ENCODE data around the gene PACRG.

Gene PACRG

DNA sequence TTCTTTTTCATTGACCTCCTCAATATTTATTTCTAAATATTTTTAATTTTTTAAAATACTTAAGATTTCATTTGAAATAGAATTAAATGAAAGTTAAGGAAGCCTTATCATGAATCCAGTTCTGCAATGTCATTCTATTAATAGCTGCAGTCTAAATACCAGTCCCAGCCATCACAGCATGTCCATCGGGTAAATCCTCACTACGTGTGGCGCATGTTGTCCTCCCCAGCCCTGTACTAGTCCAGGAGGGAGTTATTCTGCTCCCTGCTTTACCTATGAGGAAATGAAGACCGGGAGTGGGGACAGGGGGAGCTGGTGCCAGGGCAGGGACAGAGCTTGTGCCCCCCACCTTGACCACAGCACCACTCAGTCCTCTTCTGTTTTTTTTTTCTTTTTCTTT is 561.7 kb downstream of the PACRG start:
- TF ChIP-seq, protein P1, sequence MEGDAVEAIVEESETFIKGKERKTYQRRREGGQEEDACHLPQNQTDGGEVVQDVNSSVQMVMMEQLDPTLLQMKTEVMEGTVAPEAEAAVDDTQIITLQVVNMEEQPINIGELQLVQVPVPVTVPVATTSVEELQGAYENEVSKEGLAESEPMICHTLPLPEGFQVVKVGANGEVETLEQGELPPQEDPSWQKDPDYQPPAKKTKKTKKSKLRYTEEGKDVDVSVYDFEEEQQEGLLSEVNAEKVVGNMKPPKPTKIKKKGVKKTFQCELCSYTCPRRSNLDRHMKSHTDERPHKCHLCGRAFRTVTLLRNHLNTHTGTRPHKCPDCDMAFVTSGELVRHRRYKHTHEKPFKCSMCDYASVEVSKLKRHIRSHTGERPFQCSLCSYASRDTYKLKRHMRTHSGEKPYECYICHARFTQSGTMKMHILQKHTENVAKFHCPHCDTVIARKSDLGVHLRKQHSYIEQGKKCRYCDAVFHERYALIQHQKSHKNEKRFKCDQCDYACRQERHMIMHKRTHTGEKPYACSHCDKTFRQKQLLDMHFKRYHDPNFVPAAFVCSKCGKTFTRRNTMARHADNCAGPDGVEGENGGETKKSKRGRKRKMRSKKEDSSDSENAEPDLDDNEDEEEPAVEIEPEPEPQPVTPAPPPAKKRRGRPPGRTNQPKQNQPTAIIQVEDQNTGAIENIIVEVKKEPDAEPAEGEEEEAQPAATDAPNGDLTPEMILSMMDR (IDR thresholded peaks at IDR 0.05): no peak
- Histone ChIP-seq H3K4me3 (no peak overlapping the region), H3K27ac (no peak overlapping the region)
- DNase-seq (ENCODE audit: low spot score): no peak

DNA sequence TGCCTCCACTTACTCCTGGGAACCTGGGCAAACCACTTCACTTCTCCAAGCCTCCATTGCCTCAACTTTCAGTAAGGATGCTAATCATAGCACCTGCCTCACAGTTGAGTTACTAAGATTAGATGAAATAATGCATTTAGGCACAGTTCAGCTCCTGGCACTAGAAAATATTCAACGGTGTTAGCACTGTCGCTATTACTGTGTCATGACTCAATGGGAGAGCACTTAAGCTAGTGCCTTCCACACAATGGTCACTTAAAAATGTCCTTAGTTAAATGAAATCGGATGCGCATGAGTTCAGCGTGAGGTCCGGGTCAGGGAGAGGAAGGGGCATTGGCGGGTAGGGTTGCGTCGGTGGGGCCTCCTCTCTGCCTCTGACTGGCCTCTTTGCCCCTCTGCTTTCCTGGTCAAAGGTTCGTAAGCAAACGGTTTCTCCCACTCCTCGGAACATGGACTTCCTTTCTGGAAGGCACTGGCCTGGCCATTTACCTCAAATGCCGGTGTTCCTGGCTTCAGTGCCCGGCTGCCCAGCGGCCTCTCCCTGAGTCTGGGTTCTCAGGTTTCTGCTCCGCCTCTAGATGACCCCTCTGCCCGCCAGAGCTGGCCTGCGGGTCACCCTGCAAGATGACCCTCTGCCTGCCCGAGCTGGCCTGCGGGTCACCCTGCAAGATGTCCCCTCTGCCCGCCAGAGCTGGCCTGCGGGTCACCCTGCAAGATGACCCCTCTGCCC is 562.9 kb downstream of the PACRG start:
- no peak overlapping the region for H3K4me3 ChIP-seq
- TF ChIP-seq, protein P1 (IDR thresholded peaks at IDR 0.05): no peak
- no peak overlapping the region for H3K27ac ChIP-seq
- DNase-seq (ENCODE audit: low spot score): no peak

DNA sequence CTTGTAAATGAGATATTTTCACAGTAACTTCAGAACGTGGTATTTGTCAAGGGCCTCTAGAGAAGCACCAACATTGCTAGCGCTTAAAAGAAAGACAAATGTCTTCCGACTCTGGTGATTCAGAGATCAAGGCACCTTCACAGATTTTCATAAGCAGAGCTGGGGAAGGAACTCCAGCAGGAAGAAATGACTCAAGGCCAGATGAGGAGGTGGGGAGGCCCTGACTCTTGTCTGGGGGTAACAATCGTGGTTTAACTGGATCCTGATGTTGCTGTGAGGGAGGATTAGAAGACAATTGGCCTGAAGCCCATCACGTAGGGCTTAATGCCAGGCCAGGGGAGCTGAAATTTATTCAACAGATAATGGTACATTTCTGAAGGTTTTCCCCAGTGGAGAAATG is 563.8 kb downstream of the PACRG start:
- DNase-seq (ENCODE audit: low spot score): no peak
- Histone ChIP-seq H3K27ac (no peak overlapping the region), H3K4me3 (no peak overlapping the region)
- TF ChIP-seq, protein P1 (IDR thresholded peaks at IDR 0.05): no peak

DNA sequence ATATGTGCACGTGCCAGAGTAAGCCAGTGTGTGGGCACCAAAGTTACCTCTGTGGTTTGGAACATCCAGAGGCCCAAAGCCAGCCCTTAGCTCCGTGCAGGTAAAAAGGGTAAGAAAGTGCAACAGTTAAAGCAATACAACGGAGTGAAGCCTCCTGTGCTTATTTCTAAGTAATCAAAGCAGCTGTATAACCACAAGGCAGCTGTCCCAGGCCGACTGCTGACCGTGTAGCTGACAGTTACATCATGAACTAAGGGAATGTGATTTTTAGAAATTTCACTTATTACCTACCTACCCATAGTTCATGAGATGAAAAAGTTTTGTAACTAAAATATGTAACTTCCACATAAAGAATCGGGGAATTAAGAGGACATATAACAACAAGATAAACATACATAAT is 565.5 kb downstream of the PACRG start:
- Histone ChIP-seq H3K4me3 (no peak overlapping the region), H3K27ac (no peak overlapping the region)
- TF ChIP-seq, protein P1 (IDR thresholded peaks at IDR 0.05): no peak
- DNase-seq (ENCODE audit: low spot score): no peak

DNA sequence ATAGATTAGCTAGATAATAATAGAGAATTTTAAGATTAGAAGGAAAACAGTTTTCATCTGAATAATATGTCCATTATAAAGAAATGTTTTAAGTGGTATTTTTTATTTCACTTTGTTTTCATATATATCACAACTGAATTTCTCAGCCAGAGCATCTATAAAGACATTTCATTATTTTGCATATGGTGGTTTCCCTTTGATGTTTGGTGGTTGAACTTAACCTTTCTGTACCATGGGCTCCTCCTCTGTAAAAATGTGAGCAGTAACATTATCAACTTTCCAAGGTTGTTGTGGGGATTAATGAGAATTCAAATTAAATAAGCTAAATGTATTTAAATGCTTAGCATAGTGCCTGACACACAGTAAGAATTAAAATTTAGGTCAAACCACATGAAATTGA is 567.0 kb downstream of the PACRG start:
- TF ChIP-seq, protein P1 (IDR thresholded peaks at IDR 0.05): no peak
- Histone ChIP-seq H3K4me3 (no peak overlapping the region), H3K27ac (no peak overlapping the region)
- no peak for DNase-seq (ENCODE audit: low spot score)

DNA sequence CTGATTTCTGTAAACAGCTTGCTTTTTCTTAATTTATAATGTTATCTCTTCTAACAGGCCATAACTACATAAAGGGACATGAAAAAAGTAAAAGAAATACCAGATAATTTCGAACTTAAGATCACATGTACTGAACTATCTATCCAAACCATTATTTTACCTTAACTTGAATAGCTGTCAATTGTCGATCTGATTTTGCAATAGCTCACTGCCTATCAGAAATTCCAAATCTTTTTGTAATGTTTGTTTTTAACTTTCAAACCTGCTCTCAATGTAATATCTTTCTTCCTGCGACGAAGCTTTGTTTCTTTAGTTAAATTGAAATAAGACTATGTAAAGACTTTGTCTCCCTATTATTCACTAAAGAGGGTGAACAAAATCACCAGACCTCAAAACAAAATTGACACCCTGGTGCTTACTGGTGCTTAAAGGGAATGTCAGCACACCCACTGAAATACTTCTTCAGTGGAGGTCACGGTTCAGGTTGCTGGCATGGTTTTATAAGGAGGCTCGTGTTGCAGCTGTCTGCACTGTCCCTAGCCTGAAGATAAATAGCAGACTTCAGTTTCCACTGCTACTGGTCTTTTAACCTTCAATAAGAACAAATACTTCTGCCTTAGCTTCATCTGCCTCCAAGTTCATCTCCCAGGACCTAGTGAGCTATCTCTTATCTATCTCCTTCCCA is 569.2 kb downstream of the PACRG start:
- TF ChIP-seq, protein P1 (IDR thresholded peaks at IDR 0.05): no peak
- Histone ChIP-seq H3K27ac (no peak overlapping the region), H3K4me3 (no peak overlapping the region)
- DNase-seq (ENCODE audit: low spot score): no peak
